ENCODE results near the gene MRPL45.
"Not testable (repeated sequence)": the region's sequence is repeated elsewhere in the genome, so short reads cannot be mapped to it uniquely, and the experiment has no call there.

MRPL45 gene

GRCh38 chr17:38296834-38297517 lies at the start of gene MRPL45:
Gene MRPL45, plus strand, starts transcription at chr17:38297168. Its CDS starts 16 bp downstream, at chr17:38297184.
- not testable (repeated sequence) for H3K9me3 ChIP-seq (replicated peaks in 1 of 11); H3K27me3 ChIP-seq; H3K4me1 ChIP-seq; H4K20me1 ChIP-seq
- Histone ChIP-seq H3K4me2 (peak within 1 kb of the TSS; percentile 64 to 81 (median 72)), H3K27ac (peak within 1 kb of the TSS; percentile 54 to 80 (median 75); a peak in 21 of 22 replicates), H3K36me3 (peaks cover 0 to 16% (median 5%) of the 10 kb centered on the region in 11 experiments; a peak in 9 of 22 replicates), H3K9ac (peak within 1 kb of the TSS; percentile 71 to 81 (median 79)), H3K4me3 (peak within 1 kb of the TSS; percentile 56 to 74 (median 67))

- not testable (repeated sequence) for H3K9ac ChIP-seq; H3K27ac ChIP-seq; H3K4me3 ChIP-seq; H3K36me3 ChIP-seq; H3K27me3 ChIP-seq; H3K9me3 ChIP-seq (replicated peaks in 1 of 11); H3K4me2 ChIP-seq
- Histone ChIP-seq H3K4me1 (peaks cover 0 to 15% (median 4%) of the 10 kb centered on the region in 10 experiments; a peak in 4 of 20 replicates), H4K20me1 (peaks cover 0 to 49% (median 21%) of the 10 kb centered on the region in 11 experiments; a peak in 16 of 22 replicates)
Measured at GRCh38 chr17:38253191-38253590, 43.8 kb upstream of the MRPL45 start.

- not testable (repeated sequence) for H3K9ac ChIP-seq; H3K9me3 ChIP-seq (replicated peaks in 1 of 11); H3K27me3 ChIP-seq; H3K4me3 ChIP-seq; H3K27ac ChIP-seq; H3K36me3 ChIP-seq
- H3K4me2 ChIP-seq = peak overlapping the region in 2 of 11 experiments; percentile 76 to 79; a peak in 2 of 22 replicates
- H4K20me1 ChIP-seq = peaks cover 0 to 49% (median 21%) of the 10 kb centered on the region in 11 experiments; a peak in 16 of 22 replicates
- H3K4me1 ChIP-seq = peaks cover 0 to 15% (median 4%) of the 10 kb centered on the region in 10 experiments; a peak in 4 of 20 replicates
Measured at GRCh38 chr17:38254357-38254756, 42.6 kb upstream of the MRPL45 start.

GRCh38 chr17:38257013-38257621 lies 39.9 kb upstream of the MRPL45 start:
- Histone ChIP-seq H3K4me3 (peak overlapping the region; percentile 57 to 71 (median 68)), H4K20me1 (peaks cover 0 to 28% (median 12%) of the 10 kb centered on the region in 11 experiments; a peak in 13 of 22 replicates), H3K9ac (peak overlapping the region in 9 of 11 experiments; percentile 45 to 80 (median 57); a peak in 14 of 22 replicates), H3K4me2 (peak overlapping the region; percentile 51 to 76 (median 61); a peak in 20 of 22 replicates), H3K4me1 (peaks cover 0 to 15% (median 4%) of the 10 kb centered on the region in 10 experiments; a peak in 4 of 20 replicates), H3K27ac (peak overlapping the region in 2 of 11 experiments; percentile 53 to 59; a peak in 1 of 22 replicates)
- H3K36me3 ChIP-seq; H3K9me3 ChIP-seq (replicated peaks in 1 of 11); H3K27me3 ChIP-seq: not testable (repeated sequence)

- not testable (repeated sequence) for H3K4me3 ChIP-seq; H3K9me3 ChIP-seq (replicated peaks in 1 of 11); H3K4me1 ChIP-seq; H3K27ac ChIP-seq; H4K20me1 ChIP-seq; H3K9ac ChIP-seq; H3K27me3 ChIP-seq; H3K36me3 ChIP-seq
- peak overlapping the region in 4 of 11 experiments; percentile 16 to 42 (median 31); a peak in 7 of 22 replicates for H3K4me2 ChIP-seq
Measured at GRCh38 chr17:38265974-38266506, 30.9 kb upstream of the MRPL45 start.

GRCh38 chr17:38266571-38266970 lies 30.4 kb upstream of the MRPL45 start:
- H3K4me2 ChIP-seq = peak overlapping the region in 4 of 11 experiments; percentile 16 to 42 (median 31); a peak in 4 of 22 replicates
- H3K27me3 ChIP-seq; H3K4me3 ChIP-seq; H4K20me1 ChIP-seq; H3K27ac ChIP-seq; H3K36me3 ChIP-seq; H3K9ac ChIP-seq; H3K4me1 ChIP-seq; H3K9me3 ChIP-seq (replicated peaks in 1 of 11): not testable (repeated sequence)

- not testable (repeated sequence) for H3K36me3 ChIP-seq; H3K9me3 ChIP-seq (replicated peaks in 1 of 11); H3K4me1 ChIP-seq; H3K27me3 ChIP-seq; H3K4me3 ChIP-seq; H3K4me2 ChIP-seq; H3K9ac ChIP-seq; H3K27ac ChIP-seq; H4K20me1 ChIP-seq
Measured at GRCh38 chr17:38268138-38268537, 28.8 kb upstream of the MRPL45 start.

- H3K9me3 ChIP-seq (replicated peaks in 1 of 11); H3K4me1 ChIP-seq; H3K9ac ChIP-seq; H3K27ac ChIP-seq; H4K20me1 ChIP-seq; H3K4me3 ChIP-seq; H3K4me2 ChIP-seq; H3K36me3 ChIP-seq; H3K27me3 ChIP-seq: not testable (repeated sequence)
Measured at GRCh38 chr17:38269045-38269444, 27.9 kb upstream of the MRPL45 start.

GRCh38 chr17:38269552-38269951 lies 27.4 kb upstream of the MRPL45 start:
- H3K4me1 ChIP-seq; H3K4me3 ChIP-seq; H3K27me3 ChIP-seq; H3K27ac ChIP-seq; H3K9me3 ChIP-seq (replicated peaks in 1 of 11); H3K9ac ChIP-seq; H3K4me2 ChIP-seq; H4K20me1 ChIP-seq; H3K36me3 ChIP-seq: not testable (repeated sequence)

GRCh38 chr17:38285994-38286393 lies 11.0 kb upstream of the MRPL45 start:
- H3K9me3 ChIP-seq (replicated peaks in 1 of 11); H3K4me2 ChIP-seq; H3K36me3 ChIP-seq; H3K9ac ChIP-seq; H3K4me3 ChIP-seq; H3K27me3 ChIP-seq; H4K20me1 ChIP-seq; H3K27ac ChIP-seq: not testable (repeated sequence)
- H3K4me1 ChIP-seq = peaks cover 8 to 14% (median 9%) of the 10 kb centered on the region in 10 experiments

GRCh38 chr17:38286501-38287091 lies 10.4 kb upstream of the MRPL45 start:
- peak overlapping the region; percentile 65 to 83 (median 75) for H3K4me2 ChIP-seq
- H3K4me3 ChIP-seq = peak overlapping the region in 1 of 10 experiments; percentile 32; a peak in 1 of 20 replicates
- not testable (repeated sequence) for H4K20me1 ChIP-seq; H3K27me3 ChIP-seq; H3K36me3 ChIP-seq; H3K9me3 ChIP-seq (replicated peaks in 1 of 11)
- H3K4me1 ChIP-seq = peaks cover 8 to 14% (median 9%) of the 10 kb centered on the region in 10 experiments
- H3K27ac ChIP-seq = peak overlapping the region in 6 of 11 experiments; percentile 9 to 56 (median 48); a peak in 7 of 22 replicates
- H3K9ac ChIP-seq = peak overlapping the region in 4 of 11 experiments; percentile 24 to 49 (median 34); a peak in 5 of 22 replicates

- H3K36me3 ChIP-seq; H3K27me3 ChIP-seq; H3K9me3 ChIP-seq (replicated peaks in 1 of 11); H3K4me3 ChIP-seq; H3K9ac ChIP-seq; H4K20me1 ChIP-seq; H3K4me2 ChIP-seq; H3K27ac ChIP-seq: not testable (repeated sequence)
- H3K4me1 ChIP-seq = peaks cover 8 to 14% (median 9%) of the 10 kb centered on the region in 10 experiments
Measured at GRCh38 chr17:38288217-38288827, 8.6 kb upstream of the MRPL45 start.

- H4K20me1 ChIP-seq, H3K36me3 ChIP-seq: not testable (repeated sequence)
Measured at GRCh38 chr17:38289760-38290159, 7.2 kb upstream of the MRPL45 start.

More at GRCh38 chr17:38289760-38290159, 7.2 kb upstream of the MRPL45 start:
- not testable (repeated sequence) for H3K4me2 ChIP-seq; H3K9ac ChIP-seq; H3K27me3 ChIP-seq; H3K27ac ChIP-seq; H3K4me3 ChIP-seq; H3K9me3 ChIP-seq (replicated peaks in 1 of 11)
- peaks cover 8 to 14% (median 9%) of the 10 kb centered on the region in 10 experiments for H3K4me1 ChIP-seq
